ENCODE measurements around the gene NUDT7.

NUDT7 gene

GRCh38 chr16:77763994-77764393 is 41.7 kb downstream of the NUDT7 start:
- TF ChIP-seq CTCF (IDR thresholded peaks at IDR 0.05; ENCODE audit: insufficient read depth, low read depth, low read length, missing control alignments): no peak
- H3K4me3 ChIP-seq (ENCODE audit: low read length): no peak overlapping the region
- peak; percentile 7 for DNase-seq (ENCODE audit: low read depth)

GRCh38 chr16:77767211-77767610 is 44.9 kb downstream of the NUDT7 start:
- no peak for TF ChIP-seq CTCF (IDR thresholded peaks at IDR 0.05; ENCODE audit: insufficient read depth, low read depth, low read length, missing control alignments)
- DNase-seq (ENCODE audit: low read depth): no peak

GRCh38 chr16:77767826-77768225 is 45.5 kb downstream of the NUDT7 start:
- no peak for DNase-seq (ENCODE audit: low read depth)
- H3K4me3 ChIP-seq (ENCODE audit: low read length): no peak overlapping the region
- no peak for TF ChIP-seq CTCF (IDR thresholded peaks at IDR 0.05; ENCODE audit: insufficient read depth, low read depth, low read length, missing control alignments)

More at GRCh38 chr16:77767211-77767610, 44.9 kb downstream of the NUDT7 start:
- H3K4me3 ChIP-seq (ENCODE audit: low read length): no peak overlapping the region

DNA sequence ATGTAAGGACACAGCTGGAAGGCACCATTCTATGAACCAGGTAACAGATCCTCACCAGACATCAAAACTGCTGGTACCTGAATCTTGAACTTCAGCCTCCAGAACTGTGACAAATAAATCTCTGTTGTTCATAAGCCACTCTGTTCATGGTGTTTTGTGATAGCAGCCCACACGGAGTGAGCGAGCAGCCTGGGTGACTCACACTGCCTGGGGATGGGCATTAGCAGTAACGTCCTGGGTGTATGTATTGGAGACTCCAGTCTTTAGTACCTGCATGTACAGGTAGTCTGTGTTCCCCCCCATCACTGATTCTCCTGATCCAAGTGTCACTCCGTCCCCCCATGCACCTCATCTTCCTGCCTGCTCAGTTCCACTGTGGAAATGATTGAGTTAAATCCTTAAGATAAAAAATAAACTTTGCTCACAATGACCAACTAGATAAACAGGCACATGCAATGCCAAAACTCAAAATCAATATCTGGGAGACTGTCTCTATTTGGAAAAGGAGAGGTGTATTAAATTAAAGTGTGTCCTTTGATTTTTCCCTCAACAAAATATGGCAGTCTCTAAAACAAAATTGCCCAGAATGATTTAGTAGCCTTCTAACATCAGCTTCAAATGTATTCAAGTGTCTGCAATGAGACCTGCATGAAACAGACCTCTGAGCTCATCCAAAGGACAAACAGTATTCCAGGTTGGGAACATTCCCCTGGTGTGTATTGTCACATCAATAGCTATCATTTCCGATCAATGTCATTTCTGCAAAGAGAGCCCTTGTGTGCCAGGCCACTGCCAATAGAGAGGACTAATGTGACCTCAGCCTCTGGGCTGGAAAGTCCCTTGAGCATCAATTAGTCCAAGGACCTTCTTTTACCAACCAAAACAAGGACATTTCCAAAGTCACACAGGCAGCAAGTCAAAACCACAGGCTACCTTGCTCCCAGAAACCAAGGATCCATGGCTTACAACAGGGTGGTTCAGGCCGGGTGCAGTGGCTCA is 53.9 kb downstream of the NUDT7 start:
- TF ChIP-seq CTCF (IDR thresholded peaks at IDR 0.05; ENCODE audit: insufficient read depth, low read depth, low read length, missing control alignments): no peak
- H3K4me3 ChIP-seq (ENCODE audit: low read length): no peak overlapping the region
- DNase-seq (ENCODE audit: low read depth): peak; percentile 51

- no peak for DNase-seq (ENCODE audit: low read depth)
- no peak for TF ChIP-seq CTCF (IDR thresholded peaks at IDR 0.05; ENCODE audit: insufficient read depth, low read depth, low read length, missing control alignments)
- no peak overlapping the region for H3K4me3 ChIP-seq (ENCODE audit: low read length)
Observed at GRCh38 chr16:77777745-77778144, 55.4 kb downstream of the NUDT7 start.

GRCh38 chr16:77780378-77780837 is 58.1 kb downstream of the NUDT7 start:
- TF ChIP-seq CTCF (IDR thresholded peaks at IDR 0.05; ENCODE audit: insufficient read depth, low read depth, low read length, missing control alignments): no peak
- H3K4me3 ChIP-seq (ENCODE audit: low read length): no peak overlapping the region
- peak; percentile 81 for DNase-seq (ENCODE audit: low read depth)

Measured in epithelial cell of esophagus (primary cell).